Calu3 (cell line): Measurements from ENCODE around the gene PIK3R6. TPM values are rescaled to one million over a fixed set of nuclear protein-coding genes. Genes with fewer than 3 reads are reported as not detected.

ENCODE experiments used
- BruUV-seq: library from RNA; stranded (reverse); fragments of 400-500 nt; replicated peaks from 2 replicates; lab custom pipeline; 2021; lab: Mats Ljungman, UMichigan
- CTCF ChIA-PET: fragments of 300-600 bp; sonication (Branson Sonifier 250); formaldehyde crosslinking; loops from one replicate; lab custom pipeline; 2022; ENCODE audit warnings: antibody characterized with exemption; lab: Charles Lee
- DNase-seq: peaks from one replicate; pipeline ENCODE4 v3.0.0; 2022
- H3K27ac Mint-ChIP-seq: one replicate; pipeline ENCODE4 v1.8.0; 2022; ENCODE audit warnings: mixed read lengths; ENCODE audit not compliant: unreplicated experiment
- H3K27me3 Mint-ChIP-seq: one replicate; pipeline ENCODE4 v1.8.0; 2022; ENCODE audit warnings: mixed read lengths; ENCODE audit not compliant: unreplicated experiment
- H3K36me3 Mint-ChIP-seq: one replicate; pipeline ENCODE4 v1.8.0; 2022; ENCODE audit warnings: mild to moderate bottlenecking, moderate library complexity, mixed read lengths; ENCODE audit not compliant: insufficient read depth, unreplicated experiment
- H3K4me1 Mint-ChIP-seq: one replicate; pipeline ENCODE4 v1.8.0; 2022; ENCODE audit warnings: mild to moderate bottlenecking, low read depth, mixed read lengths; ENCODE audit not compliant: unreplicated experiment
- H3K4me3 Mint-ChIP-seq: one replicate; pipeline ENCODE4 v1.8.0; 2022; ENCODE audit warnings: mild to moderate bottlenecking, low read depth, moderate library complexity, mixed read lengths; ENCODE audit not compliant: unreplicated experiment
- H3K9me3 Mint-ChIP-seq: one replicate; pipeline ENCODE4 v1.8.0; 2022; ENCODE audit warnings: low read depth, mixed read lengths; ENCODE audit not compliant: unreplicated experiment
- CTCF ChIP-seq: fragments of 200-600 bp; IDR thresholded peaks from one replicate; pipeline ENCODE4 v1.8.0; 2022; ENCODE audit warnings: antibody characterized with exemption; ENCODE audit not compliant: unreplicated experiment
- intact Hi-C: fragments of 100-400 bp; cut with micrococcal nuclease; formaldehyde crosslinking; loops from one replicate; pipeline ENCODE4 v1.10.0; 2022; ENCODE audit not compliant: unreplicated experiment
- total RNA-seq: library from RNA; stranded (reverse); gene quantifications from 2 replicates; pipeline ENCODE4 v1.2.3, GENCODE V29; 2022

Gene PIK3R6
- total RNA-seq, 1 experiment from 2014 or later: not detected

- no peaks in the 10 kb centered on the region for H3K36me3 Mint-ChIP-seq
- TF ChIP-seq CTCF: no peak
- no peak for DNase-seq
- no TSS peak for BruUV-seq
- peaks cover 21% of the 10 kb centered on the region for H3K27me3 Mint-ChIP-seq
- no peak overlapping the region for H3K27ac Mint-ChIP-seq
- no peaks in the 10 kb centered on the region for H3K9me3 Mint-ChIP-seq
- no peaks in the 10 kb centered on the region for H3K4me1 Mint-ChIP-seq
- intact Hi-C loops: no loop called here
- CTCF ChIA-PET: no interaction called here
- H3K4me3 Mint-ChIP-seq: no peak overlapping the region
Measured at GRCh38 chr17:8825802-8826201, 41.7 kb downstream of the PIK3R6 start.

- Mint-ChIP-seq H3K4me3 (no peak overlapping the region), H3K36me3 (no peaks in the 10 kb centered on the region), H3K27me3 (peaks cover 39% of the 10 kb centered on the region), H3K9me3 (no peaks in the 10 kb centered on the region), H3K4me1 (no peaks in the 10 kb centered on the region), H3K27ac (no peak overlapping the region)
- no peak for TF ChIP-seq CTCF
- DNase-seq: no peak
- intact Hi-C loops: no loop called here
- CTCF ChIA-PET: no interaction called here
- BruUV-seq: no TSS peak
Measured at GRCh38 chr17:8823279-8823678, 44.2 kb downstream of the PIK3R6 start.

- Mint-ChIP-seq H3K4me1 (no peaks in the 10 kb centered on the region), H3K4me3 (no peak overlapping the region), H3K36me3 (no peaks in the 10 kb centered on the region), H3K9me3 (no peaks in the 10 kb centered on the region), H3K27me3 (peaks cover 47% of the 10 kb centered on the region), H3K27ac (no peak overlapping the region)
- CTCF ChIA-PET: no interaction called here
- no peak for TF ChIP-seq CTCF
- intact Hi-C loops: no loop called here
- DNase-seq: no peak
- no TSS peak for BruUV-seq
Measured at GRCh38 chr17:8822401-8823035, 45.0 kb downstream of the PIK3R6 start.

GRCh38 chr17:8821446-8822105, 45.9 kb downstream of the PIK3R6 start:
- Mint-ChIP-seq H3K9me3 (no peaks in the 10 kb centered on the region), H3K27ac (no peak overlapping the region), H3K36me3 (no peaks in the 10 kb centered on the region), H3K27me3 (peaks cover 53% of the 10 kb centered on the region), H3K4me1 (no peaks in the 10 kb centered on the region), H3K4me3 (no peak overlapping the region)
- no TSS peak for BruUV-seq
- CTCF ChIA-PET: no interaction called here
- TF ChIP-seq CTCF: no peak
- no peak for DNase-seq
- intact Hi-C loops: no loop called here
